Measurements from ENCODE around the gene CAMKK1. TPM values are rescaled to one million over a fixed set of nuclear protein-coding genes. Genes with fewer than 3 reads are reported as not detected.

The CAMKK1 gene
- total RNA-seq, 1 experiment from 2014 or later, result 16.3 TPM

DNA sequence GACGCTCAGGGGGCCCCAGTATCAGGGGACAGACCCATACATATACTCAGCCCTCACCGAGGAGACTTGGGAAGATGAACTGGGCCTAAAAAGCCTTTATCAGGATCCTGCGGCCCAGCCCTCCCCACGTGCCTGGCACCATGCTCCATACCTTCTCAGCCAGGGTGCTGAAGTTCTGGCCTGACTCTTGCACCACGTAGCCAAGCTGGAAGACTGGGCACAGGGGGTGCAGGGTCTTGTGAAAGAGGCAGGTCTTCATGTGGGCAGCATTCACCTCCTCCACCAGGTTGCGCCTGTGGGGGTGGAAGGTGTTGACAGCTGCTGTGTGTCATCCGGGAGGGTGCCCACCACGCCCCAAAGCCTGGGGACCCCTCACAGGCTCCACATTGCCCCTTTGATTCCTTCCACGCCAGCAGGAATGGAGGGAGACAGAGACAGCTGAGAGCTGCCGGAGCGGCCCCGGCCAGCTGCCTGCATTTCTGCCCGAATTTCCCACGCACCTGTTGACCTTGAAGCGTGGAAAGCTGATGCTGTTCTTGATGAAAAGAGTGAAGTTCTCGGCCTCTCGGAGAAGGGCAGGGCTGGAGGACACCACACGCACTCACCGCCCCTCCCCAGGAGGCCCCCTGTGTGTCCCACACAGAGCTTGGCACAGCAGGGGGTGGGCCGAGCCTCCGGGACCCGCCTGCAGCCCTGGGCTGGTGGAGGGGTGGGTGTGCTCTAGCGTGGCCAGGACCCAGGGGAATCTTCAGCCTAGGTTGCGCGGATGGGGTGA, 10.4 kb upstream of the CAMKK1 start:
- no peaks in the 10 kb centered on the region for H3K27me3 ChIP-seq (ENCODE audit: insufficient read depth, low read depth)
- H3K9me2 ChIP-seq (ENCODE audit: insufficient read depth), result no peaks in the 10 kb centered on the region
- no peaks in the 10 kb centered on the region for H3K4me1 ChIP-seq (replicated peaks; ENCODE audit: insufficient read depth)
- no TSS peak for BruUV-seq (replicated peaks)
- H3K4me2 ChIP-seq, result no peak overlapping the region
- H2AFZ ChIP-seq, result no peak overlapping the region
- TF ChIP-seq, protein P1, sequence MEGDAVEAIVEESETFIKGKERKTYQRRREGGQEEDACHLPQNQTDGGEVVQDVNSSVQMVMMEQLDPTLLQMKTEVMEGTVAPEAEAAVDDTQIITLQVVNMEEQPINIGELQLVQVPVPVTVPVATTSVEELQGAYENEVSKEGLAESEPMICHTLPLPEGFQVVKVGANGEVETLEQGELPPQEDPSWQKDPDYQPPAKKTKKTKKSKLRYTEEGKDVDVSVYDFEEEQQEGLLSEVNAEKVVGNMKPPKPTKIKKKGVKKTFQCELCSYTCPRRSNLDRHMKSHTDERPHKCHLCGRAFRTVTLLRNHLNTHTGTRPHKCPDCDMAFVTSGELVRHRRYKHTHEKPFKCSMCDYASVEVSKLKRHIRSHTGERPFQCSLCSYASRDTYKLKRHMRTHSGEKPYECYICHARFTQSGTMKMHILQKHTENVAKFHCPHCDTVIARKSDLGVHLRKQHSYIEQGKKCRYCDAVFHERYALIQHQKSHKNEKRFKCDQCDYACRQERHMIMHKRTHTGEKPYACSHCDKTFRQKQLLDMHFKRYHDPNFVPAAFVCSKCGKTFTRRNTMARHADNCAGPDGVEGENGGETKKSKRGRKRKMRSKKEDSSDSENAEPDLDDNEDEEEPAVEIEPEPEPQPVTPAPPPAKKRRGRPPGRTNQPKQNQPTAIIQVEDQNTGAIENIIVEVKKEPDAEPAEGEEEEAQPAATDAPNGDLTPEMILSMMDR (conservative IDR thresholded peaks at IDR 0.05), result no peak
- TF ChIP-seq EZH2 (IDR thresholded peaks at IDR 0.05; ENCODE audit: low read depth), result no peak
- H3K79me2 ChIP-seq (ENCODE audit: low read depth), result no peaks in the 10 kb centered on the region
- no peaks in the 10 kb centered on the region for H3F3A ChIP-seq (ENCODE audit: insufficient read depth, low read depth)
- no peaks in the 10 kb centered on the region for H3K9me3 ChIP-seq (ENCODE audit: insufficient read depth, low read depth)
- H3K36me3 ChIP-seq (ENCODE audit: low read depth), result no peaks in the 10 kb centered on the region
- ChIA-PET POLR2A (ENCODE audit: unreplicated experiment) (no interaction called here), CTCF (interaction anchor here (0.6 kb wide), 1 partner anchor 1065 kb away, joined by 8 read pairs; no protein-coding TSS in a partner anchor)
- no peak overlapping the region for H3K27ac ChIP-seq
- H4K20me1 ChIP-seq (ENCODE audit: insufficient read depth), result no peaks in the 10 kb centered on the region
- no peak overlapping the region for H3K4me3 ChIP-seq
- no peak for DNase-seq
- intact Hi-C loops (cut with micrococcal nuclease; ENCODE audit: unreplicated experiment), result no loop called here

DNA sequence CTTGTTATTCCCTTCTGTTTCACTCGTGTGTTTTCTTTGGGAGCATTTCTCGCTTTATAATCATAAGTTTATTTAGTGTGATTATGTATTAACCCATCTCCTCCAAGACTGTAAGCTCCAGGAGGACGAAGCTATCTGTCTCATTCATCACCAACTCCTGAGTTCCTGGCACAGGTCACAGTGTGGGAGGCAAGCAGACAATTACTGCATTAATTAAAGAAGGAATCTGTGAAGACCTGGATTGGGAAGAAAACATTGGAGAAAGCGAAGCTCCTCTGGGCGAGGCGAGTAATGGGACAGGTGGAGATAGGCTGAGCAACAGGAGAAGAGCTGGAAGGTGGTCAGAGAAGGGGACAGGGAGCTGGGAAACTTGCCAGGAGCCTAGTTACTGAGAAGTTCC, 7.8 kb upstream of the CAMKK1 start:
- Histone ChIP-seq H3K4me1 (replicated peaks; ENCODE audit: insufficient read depth) (peaks cover 4% of the 10 kb centered on the region), H3F3A (ENCODE audit: insufficient read depth, low read depth) (peaks cover under 1% of the 10 kb centered on the region; the same call in 1 of the 2 replicates), H2AFZ (no peak overlapping the region), H3K4me3 (no peak overlapping the region), H3K9me3 (ENCODE audit: insufficient read depth, low read depth) (no peaks in the 10 kb centered on the region), H3K4me2 (no peak overlapping the region), H3K27me3 (ENCODE audit: insufficient read depth, low read depth) (no peaks in the 10 kb centered on the region), H3K9me2 (ENCODE audit: insufficient read depth) (no peaks in the 10 kb centered on the region), H4K20me1 (ENCODE audit: insufficient read depth) (no peaks in the 10 kb centered on the region), H3K79me2 (ENCODE audit: low read depth) (no peaks in the 10 kb centered on the region), H3K27ac (no peak overlapping the region), H3K36me3 (ENCODE audit: low read depth) (no peaks in the 10 kb centered on the region)
- ChIA-PET POLR2A (ENCODE audit: unreplicated experiment) (no interaction called here), CTCF (interaction anchor here (0.6 to 0.8 kb wide), 2 partner anchors 12 to 179 kb away, joined by 3 to 10 read pairs; no protein-coding TSS in a partner anchor)
- DNase-seq, result no peak
- intact Hi-C loops (cut with micrococcal nuclease; ENCODE audit: unreplicated experiment), result no loop called here
- BruUV-seq (replicated peaks), result no TSS peak
- no peak for TF ChIP-seq EZH2 (IDR thresholded peaks at IDR 0.05; ENCODE audit: low read depth)
- TF ChIP-seq, protein P1 (conservative IDR thresholded peaks at IDR 0.05), result no peak

DNA sequence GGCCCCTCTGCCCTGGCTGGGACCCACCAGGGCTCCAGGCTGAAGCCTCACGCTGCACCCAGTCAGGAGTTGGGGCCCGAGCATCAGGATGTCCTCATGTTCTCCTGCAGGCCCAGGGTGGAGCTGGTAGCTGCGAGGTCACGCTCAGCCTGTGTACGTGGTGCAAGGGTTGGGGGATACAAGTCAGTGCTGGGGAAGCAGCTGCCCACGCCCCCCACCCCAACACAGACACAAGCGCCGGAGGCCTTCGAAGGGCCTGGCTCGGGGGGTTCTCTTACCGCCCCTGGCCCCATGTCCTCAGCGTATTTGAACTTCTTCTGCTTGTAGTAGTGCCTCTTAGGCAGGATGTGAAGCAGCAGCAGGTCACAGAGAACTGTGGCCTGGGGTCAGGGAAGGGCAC, 4.9 kb upstream of the CAMKK1 start:
- Histone ChIP-seq H3K4me2 (no peak overlapping the region), H3K79me2 (ENCODE audit: low read depth) (no peaks in the 10 kb centered on the region), H3K9me3 (ENCODE audit: insufficient read depth, low read depth) (no peaks in the 10 kb centered on the region), H3K27me3 (ENCODE audit: insufficient read depth, low read depth) (no peaks in the 10 kb centered on the region), H3F3A (ENCODE audit: insufficient read depth, low read depth) (peaks cover 16% of the 10 kb centered on the region), H3K36me3 (ENCODE audit: low read depth) (no peaks in the 10 kb centered on the region), H2AFZ (no peak overlapping the region), H3K4me3 (no peak overlapping the region), H3K4me1 (replicated peaks; ENCODE audit: insufficient read depth) (peaks cover 27% of the 10 kb centered on the region), H4K20me1 (ENCODE audit: insufficient read depth) (no peaks in the 10 kb centered on the region), H3K27ac (no peak overlapping the region), H3K9me2 (ENCODE audit: insufficient read depth) (no peaks in the 10 kb centered on the region)
- CTCF ChIA-PET, result no interaction called here
- intact Hi-C loops (cut with micrococcal nuclease; ENCODE audit: unreplicated experiment), result loop anchor here (10.0 kb wide), 2 partner anchors 267 to 853 kb away; no protein-coding TSS in a partner anchor
- no TSS peak for BruUV-seq (replicated peaks)
- no peak for DNase-seq
- no peak for TF ChIP-seq EZH2 (IDR thresholded peaks at IDR 0.05; ENCODE audit: low read depth)
- TF ChIP-seq, protein P1 (conservative IDR thresholded peaks at IDR 0.05), result no peak
- POLR2A ChIA-PET (ENCODE audit: unreplicated experiment), result no interaction called here
